Hypothalamus (tissue), 51 donors: ENCODE results near the gene ZNF624.

ENCODE experiments used
- DNase-seq, 51 donors: peaks; one replicate each; lab custom pipeline; 2025; lab: John Stamatoyannopoulos, UW

Gene ZNF624

GRCh38 chr17:16599537-16599936 lies 54.1 kb downstream of the ZNF624 start:
- DNase-seq = no peak

DNA sequence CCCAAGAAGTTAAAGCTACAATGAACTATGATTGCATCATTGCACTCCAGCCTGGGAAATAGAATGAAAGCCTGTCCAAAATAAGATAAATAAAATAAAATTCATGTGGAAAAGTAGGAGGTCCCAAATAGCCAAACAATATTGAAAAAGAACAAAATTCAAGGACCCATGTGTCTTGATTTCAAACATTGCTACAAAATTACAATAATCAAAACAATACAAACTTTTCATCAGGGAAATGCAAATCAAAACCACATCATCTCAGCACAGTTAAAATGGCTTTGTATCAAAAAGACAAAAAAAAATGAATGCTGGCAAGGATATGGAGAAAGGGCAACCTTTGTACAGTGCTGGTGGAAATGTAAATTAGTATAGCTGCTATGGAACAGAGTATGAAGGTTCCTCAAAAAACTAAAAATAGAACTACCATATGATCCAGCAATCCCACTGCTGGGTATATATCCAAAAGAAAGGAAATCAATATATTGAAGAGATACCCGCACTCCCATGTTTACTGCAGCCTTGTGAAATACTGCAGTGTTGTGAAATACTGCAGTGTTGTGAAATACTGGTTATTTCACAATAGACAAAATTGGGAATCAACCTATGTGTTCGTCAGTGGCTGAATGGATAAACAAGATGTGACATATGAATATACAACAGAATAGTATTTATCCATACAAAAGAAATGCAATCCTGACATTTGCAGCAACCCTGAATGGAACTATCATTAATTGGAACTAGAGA lies 60.1 kb downstream of the ZNF624 start:
- no peak for DNase-seq

DNA sequence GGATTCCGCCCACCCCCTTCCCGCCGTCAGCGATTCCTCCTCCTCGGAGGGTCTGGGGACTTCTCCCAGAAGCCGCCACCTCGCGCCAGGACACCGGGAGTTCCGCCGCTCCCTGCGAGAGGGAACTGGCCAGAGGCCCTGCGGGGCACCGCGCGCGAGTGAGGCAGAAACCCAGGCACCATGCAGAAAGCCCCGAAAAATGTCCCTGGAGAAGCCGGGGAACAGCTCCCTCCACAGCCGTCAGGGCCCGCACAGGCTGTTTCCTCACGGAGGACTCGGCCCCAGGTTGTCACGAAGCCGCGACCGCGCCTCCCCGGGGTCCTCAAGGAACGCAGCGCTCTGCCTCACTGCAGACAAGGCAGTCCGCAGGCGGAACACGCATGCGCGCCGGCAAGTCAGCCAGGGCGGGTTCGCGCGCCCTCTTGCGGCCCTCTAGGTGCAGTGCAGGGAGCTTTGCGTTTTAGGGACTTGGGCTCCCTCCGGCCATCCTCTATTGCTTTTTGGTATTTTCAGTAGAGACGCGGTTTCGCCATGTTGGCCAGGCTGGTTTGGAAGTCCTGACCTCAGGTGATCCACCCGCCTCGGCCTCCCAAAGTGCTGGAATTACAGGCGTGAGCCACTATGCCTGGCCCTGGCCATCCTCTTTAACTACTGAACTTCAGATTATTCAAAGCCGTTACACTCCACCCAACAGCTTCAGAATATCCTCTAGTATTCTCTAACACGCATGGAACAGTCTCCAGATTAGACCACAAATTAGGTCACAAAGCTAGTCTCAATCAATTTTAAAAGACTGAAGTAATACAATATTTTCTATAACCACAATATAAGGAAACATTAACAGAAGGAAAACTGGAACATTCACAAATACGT lies 64.3 kb downstream of the ZNF624 start:
- peak; percentile 38 to 96 (median 85) for DNase-seq

GRCh38 chr17:16585796-16586195 lies 67.9 kb downstream of the ZNF624 start:
- no peak for DNase-seq

DNA sequence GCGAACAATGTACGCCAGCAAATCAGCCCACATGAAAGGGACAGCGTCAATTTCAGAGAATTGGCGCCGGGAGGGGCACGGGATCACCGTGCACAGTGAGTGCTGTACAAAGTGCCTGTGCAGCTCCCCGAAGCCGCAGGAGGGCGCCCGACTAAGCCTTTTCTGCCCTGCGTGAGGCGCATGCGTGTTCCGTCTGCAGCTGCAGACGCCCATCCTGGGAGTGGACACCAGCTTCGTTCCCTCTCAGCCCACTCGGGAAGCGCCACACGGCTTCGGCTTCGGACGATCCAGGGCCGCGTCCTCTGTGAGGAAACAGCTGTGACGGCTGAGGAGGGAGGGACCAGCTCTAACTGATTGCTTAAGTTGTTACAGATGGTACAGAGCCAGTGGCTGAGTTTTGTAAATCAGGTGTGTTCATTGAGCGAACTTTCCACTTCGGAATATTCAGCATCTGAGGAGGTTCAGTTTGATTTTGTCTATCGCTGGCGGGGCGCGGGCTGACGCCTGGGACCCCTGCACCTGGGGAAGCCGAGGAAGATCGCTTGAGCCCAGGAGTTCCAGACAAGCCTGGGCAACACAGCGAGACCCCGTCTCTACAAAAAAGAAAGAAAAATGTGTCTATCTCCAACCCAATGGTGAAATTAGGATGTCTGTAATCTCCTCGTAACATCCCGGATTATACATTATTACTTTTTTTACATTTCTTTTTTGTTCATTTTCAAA lies 69.2 kb downstream of the ZNF624 start:
- DNase-seq = peak; percentile 52 to 95 (median 87)

DNA sequence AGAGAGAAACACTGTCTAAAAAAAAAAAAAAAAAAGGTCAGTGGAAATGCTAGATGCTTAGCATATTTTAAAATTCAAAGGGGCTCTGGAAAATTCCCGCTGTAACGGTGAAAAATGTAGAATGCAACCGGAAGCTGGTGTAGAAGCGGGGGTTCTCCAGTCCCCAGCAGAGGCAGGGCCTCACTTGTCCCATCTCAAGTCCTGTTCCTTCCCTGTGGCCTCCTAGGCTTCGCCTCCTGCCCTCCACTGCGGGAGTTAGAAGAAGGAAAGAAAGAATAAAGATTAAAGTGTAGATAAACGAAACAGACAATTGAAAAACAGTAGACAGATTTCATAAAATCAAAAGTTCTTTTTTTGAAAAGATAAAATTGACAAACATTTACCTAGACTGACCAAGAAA lies 69.9 kb downstream of the ZNF624 start:
- DNase-seq = no peak

DNA sequence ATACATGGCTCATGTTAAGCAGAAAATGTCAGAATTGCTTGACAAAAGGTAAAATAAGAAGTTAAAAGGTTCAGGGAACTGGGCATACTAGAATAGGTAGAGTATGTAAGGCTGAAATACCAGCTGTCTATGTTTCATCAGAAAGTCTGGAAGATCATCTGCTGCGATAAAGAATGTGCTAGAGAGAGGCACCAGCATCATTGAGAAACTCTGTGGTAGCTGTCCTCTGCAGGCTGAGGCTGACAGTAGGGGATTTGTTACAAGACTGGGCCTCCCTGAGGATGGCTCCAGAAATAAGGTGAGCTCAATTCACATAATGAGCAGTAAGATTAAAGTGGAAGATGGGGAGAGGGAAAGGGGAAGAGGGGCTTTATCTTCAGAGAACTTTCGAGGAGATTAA lies 80.2 kb downstream of the ZNF624 start:
- DNase-seq = no peak
